ENCODE results near the gene MAPK8.

DNA sequence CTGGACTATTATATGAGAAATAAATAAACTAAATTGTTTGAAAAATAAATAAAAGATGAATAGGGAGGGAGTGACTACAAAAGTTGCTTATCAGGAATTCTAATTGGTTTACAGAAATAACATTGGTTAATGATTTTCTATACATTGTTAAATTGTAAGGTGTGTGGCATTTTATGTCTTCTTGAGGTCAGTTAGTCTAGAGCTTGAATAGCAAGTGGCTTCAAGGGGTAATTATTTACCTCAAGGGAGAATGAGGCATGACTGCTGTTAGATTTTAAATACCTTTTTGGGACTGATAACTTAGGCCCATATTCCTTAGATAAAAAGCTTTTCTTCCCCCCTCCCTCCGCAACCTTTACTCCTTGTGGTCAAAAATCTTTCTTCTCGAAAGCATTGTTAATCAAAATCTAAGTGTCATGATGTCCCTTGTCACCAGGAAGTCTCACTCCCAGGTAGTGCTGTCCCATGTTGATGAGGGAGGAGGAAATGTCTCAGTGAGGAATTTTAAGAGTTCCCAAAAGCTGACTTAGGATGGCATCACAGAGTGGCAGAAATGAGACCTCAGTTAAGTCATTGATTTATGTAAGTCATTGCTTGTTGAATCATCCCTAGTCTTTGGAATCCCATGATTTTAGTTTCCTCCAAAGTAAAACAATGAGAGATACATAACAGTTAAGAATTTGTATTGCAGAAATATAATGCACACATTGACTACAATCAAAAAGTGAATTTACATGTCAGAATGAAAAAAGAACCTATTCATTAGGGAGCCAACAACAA is 71.5 kb downstream of the MAPK8 start:
- TF ChIP-seq, protein P1, sequence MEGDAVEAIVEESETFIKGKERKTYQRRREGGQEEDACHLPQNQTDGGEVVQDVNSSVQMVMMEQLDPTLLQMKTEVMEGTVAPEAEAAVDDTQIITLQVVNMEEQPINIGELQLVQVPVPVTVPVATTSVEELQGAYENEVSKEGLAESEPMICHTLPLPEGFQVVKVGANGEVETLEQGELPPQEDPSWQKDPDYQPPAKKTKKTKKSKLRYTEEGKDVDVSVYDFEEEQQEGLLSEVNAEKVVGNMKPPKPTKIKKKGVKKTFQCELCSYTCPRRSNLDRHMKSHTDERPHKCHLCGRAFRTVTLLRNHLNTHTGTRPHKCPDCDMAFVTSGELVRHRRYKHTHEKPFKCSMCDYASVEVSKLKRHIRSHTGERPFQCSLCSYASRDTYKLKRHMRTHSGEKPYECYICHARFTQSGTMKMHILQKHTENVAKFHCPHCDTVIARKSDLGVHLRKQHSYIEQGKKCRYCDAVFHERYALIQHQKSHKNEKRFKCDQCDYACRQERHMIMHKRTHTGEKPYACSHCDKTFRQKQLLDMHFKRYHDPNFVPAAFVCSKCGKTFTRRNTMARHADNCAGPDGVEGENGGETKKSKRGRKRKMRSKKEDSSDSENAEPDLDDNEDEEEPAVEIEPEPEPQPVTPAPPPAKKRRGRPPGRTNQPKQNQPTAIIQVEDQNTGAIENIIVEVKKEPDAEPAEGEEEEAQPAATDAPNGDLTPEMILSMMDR (IDR thresholded peaks at IDR 0.05) = no peak
- TF ChIP-seq POLR2A (IDR thresholded peaks at IDR 0.05) = no peak
